Mesendoderm (in vitro differentiated cells): ENCODE data around the gene STIM2.
A peak's percentile ranks its signal among the peaks of the same experiment; 100 is the strongest.
"Not testable (repeated sequence)": the region's sequence is repeated elsewhere in the genome, so short reads cannot be mapped to it uniquely, and the experiment has no call there.

ENCODE experiments used
- DNase-seq: peaks from one replicate; pipeline ENCODE4 v3.0.0; 2013
- H2AK5ac ChIP-seq: 2 replicates; pipeline ENCODE4 v1.6.1; 2013; ENCODE audit warnings: low read length, inconsistent platforms
- H2BK120ac ChIP-seq: 2 replicates; pipeline ENCODE4 v1.6.1; 2013; ENCODE audit warnings: low read depth, mild to moderate bottlenecking, low read length, moderate library complexity, mixed read lengths
- H2BK15ac ChIP-seq: replicated peaks from 2 replicates; pipeline ENCODE4 v1.6.1; 2013; ENCODE audit warnings: low read depth, mild to moderate bottlenecking, moderate library complexity
- H2BK5ac ChIP-seq: 2 replicates; pipeline ENCODE4 v1.6.1; 2013; ENCODE audit warnings: low read length, inconsistent platforms
- H3K18ac ChIP-seq: 2 replicates; pipeline ENCODE4 v1.6.1; 2013; ENCODE audit warnings: mild to moderate bottlenecking, low read length, mixed read lengths
- H3K23ac ChIP-seq: one replicate; pipeline ENCODE4 v1.6.1; 2013; ENCODE audit warnings: low read length
- H3K27ac ChIP-seq: 2 replicates; pipeline ENCODE4 v1.5.1; 2013; ENCODE audit warnings: low read depth, mild to moderate bottlenecking, inconsistent platforms, low read length, moderate library complexity
- H3K27me3 ChIP-seq: 2 replicates; pipeline ENCODE4 v1.6.1; 2013; ENCODE audit warnings: low read length, control low read depth, mild to moderate bottlenecking, inconsistent platforms; ENCODE audit not compliant: insufficient read depth, poor library complexity
- H3K36me3 ChIP-seq: 2 replicates; pipeline ENCODE4 v1.6.1; 2013; ENCODE audit warnings: low read length, inconsistent platforms; ENCODE audit not compliant: control insufficient read depth, insufficient read depth
- H3K4ac ChIP-seq: one replicate; pipeline ENCODE4 v1.6.1; 2013; ENCODE audit warnings: low read depth, mild to moderate bottlenecking, low read length, moderate library complexity
- H3K4me1 ChIP-seq: 2 replicates; pipeline ENCODE4 v1.6.1; 2013; ENCODE audit warnings: low read depth, low read length, inconsistent platforms; ENCODE audit not compliant: control insufficient read depth
- H3K4me2 ChIP-seq: 2 replicates; pipeline ENCODE4 v1.6.1; 2013; ENCODE audit warnings: low read length
- H3K4me3 ChIP-seq: 2 replicates; pipeline ENCODE4 v1.5.1; 2013; ENCODE audit warnings: mild to moderate bottlenecking, low read length
- H3K56ac ChIP-seq: one replicate; pipeline ENCODE4 v1.6.1; 2013; ENCODE audit warnings: low read length
- H3K79me1 ChIP-seq: 2 replicates; pipeline ENCODE4 v1.6.1; 2013; ENCODE audit warnings: low read length, inconsistent platforms
- H3K79me2 ChIP-seq: 2 replicates; pipeline ENCODE4 v1.6.1; 2013; ENCODE audit warnings: mild to moderate bottlenecking, low read length; ENCODE audit not compliant: control insufficient read depth, insufficient read depth
- H3K9ac ChIP-seq: 2 replicates; pipeline ENCODE4 v1.6.1; 2013; ENCODE audit warnings: low read length, inconsistent platforms
- H4K5ac ChIP-seq: one replicate; pipeline ENCODE4 v1.6.1; 2013; ENCODE audit warnings: low read length
- H4K8ac ChIP-seq: one replicate; pipeline ENCODE4 v1.6.1; 2013; ENCODE audit warnings: low read depth, mild to moderate bottlenecking, control low read depth, low read length, moderate library complexity
- WGBS: extraction: QIAGEN DNeasy Blood & Tissue Kit; methylation state at CpG from one replicate; pipeline ENCODE4 v1.1.7; 2013; ENCODE audit warnings: low lambda C conversion rate, missing lambda C conversion rate; ENCODE audit not compliant: insufficient coverage; ENCODE audit errors: extremely low coverage; 5-methylcytosine and 5-hydroxymethylcytosine counted together

Gene STIM2

GRCh38 chr4:26975464-26976181, 115.0 kb downstream of the STIM2 start:
- H3K23ac ChIP-seq, H3K27me3 ChIP-seq, H3K4ac ChIP-seq, H4K8ac ChIP-seq, H3K56ac ChIP-seq, H3K18ac ChIP-seq, H2AK5ac ChIP-seq, H3K36me3 ChIP-seq, H2BK5ac ChIP-seq, H3K4me1 ChIP-seq, H2BK120ac ChIP-seq, H3K4me3 ChIP-seq, H3K79me2 ChIP-seq, H2BK15ac ChIP-seq, H3K9ac ChIP-seq, H4K5ac ChIP-seq, H3K4me2 ChIP-seq, H3K27ac ChIP-seq: not testable (repeated sequence)
- DNase-seq, result peak; percentile 16
- H3K79me1 ChIP-seq, result peaks cover 11% of the 10 kb centered on the region
- no CpG with 5 or more reads among the region's 12 CpGs for WGBS

GRCh38 chr4:26978387-26979053, 117.9 kb downstream of the STIM2 start:
- Histone ChIP-seq H3K9ac (no peak overlapping the region), H4K8ac (no peak overlapping the region), H3K18ac (peak overlapping the region; percentile 51), H3K56ac (no peak overlapping the region), H3K23ac (no peak overlapping the region), H3K4me3 (no peak overlapping the region), H3K79me2 (no peaks in the 10 kb centered on the region), H3K4me2 (no peak overlapping the region), H2AK5ac (no peak overlapping the region), H3K36me3 (no peaks in the 10 kb centered on the region), H3K4ac (no peak overlapping the region), H4K5ac (no peak overlapping the region), H3K4me1 (no peaks in the 10 kb centered on the region), H3K79me1 (peaks cover 11% of the 10 kb centered on the region), H3K27ac (no peak overlapping the region), H2BK5ac (no peak overlapping the region), H2BK120ac (no peak overlapping the region), H3K27me3 (no peaks in the 10 kb centered on the region), H2BK15ac (no peak overlapping the region)
- DNase-seq, result no peak
- no CpG with 5 or more reads among the region's 2 CpGs for WGBS

GRCh38 chr4:26984896-26985295, 124.3 kb downstream of the STIM2 start:
- no CpG with 5 or more reads among the region's 3 CpGs for WGBS
- H3K79me1 ChIP-seq, result no peaks in the 10 kb centered on the region
- H2BK120ac ChIP-seq, result no peak overlapping the region
- no peaks in the 10 kb centered on the region for H3K79me2 ChIP-seq
- H3K36me3 ChIP-seq, result no peaks in the 10 kb centered on the region
- H3K9ac ChIP-seq, result no peak overlapping the region
- H3K4me2 ChIP-seq, result no peak overlapping the region
- no peak overlapping the region for H2BK15ac ChIP-seq
- no peak overlapping the region for H2AK5ac ChIP-seq
- no peak overlapping the region for H3K4me3 ChIP-seq
- H2BK5ac ChIP-seq, result no peak overlapping the region
- no peak overlapping the region for H3K4ac ChIP-seq
- no peak overlapping the region for H3K23ac ChIP-seq
- no peak overlapping the region for H3K56ac ChIP-seq
- peaks cover 1% of the 10 kb centered on the region for H3K4me1 ChIP-seq
- H3K27ac ChIP-seq, result no peak overlapping the region
- no peak for DNase-seq
- H4K5ac ChIP-seq, result no peak overlapping the region
- H3K18ac ChIP-seq, result no peak overlapping the region
- no peaks in the 10 kb centered on the region for H3K27me3 ChIP-seq
- H4K8ac ChIP-seq, result no peak overlapping the region

GRCh38 chr4:26985873-26986272, 125.2 kb downstream of the STIM2 start:
- no peak for DNase-seq
- H3K79me1 ChIP-seq, result no peaks in the 10 kb centered on the region
- no CpG with 5 or more reads among the region's 3 CpGs for WGBS

GRCh38 chr4:26987191-26987590, 126.5 kb downstream of the STIM2 start:
- Histone ChIP-seq H4K5ac (no peak overlapping the region), H3K56ac (no peak overlapping the region), H3K27me3 (no peaks in the 10 kb centered on the region), H3K27ac (no peak overlapping the region), H3K9ac (no peak overlapping the region), H2BK15ac (no peak overlapping the region), H3K4me3 (no peak overlapping the region), H3K4ac (no peak overlapping the region), H3K79me1 (no peaks in the 10 kb centered on the region), H3K79me2 (no peaks in the 10 kb centered on the region), H2BK120ac (no peak overlapping the region), H3K4me2 (no peak overlapping the region), H3K18ac (peak overlapping the region; percentile 42), H3K36me3 (no peaks in the 10 kb centered on the region), H2BK5ac (no peak overlapping the region), H4K8ac (no peak overlapping the region), H3K4me1 (peaks cover 1% of the 10 kb centered on the region), H3K23ac (no peak overlapping the region), H2AK5ac (no peak overlapping the region)
- 100% methylated on average over 1 of the region's 3 CpGs for WGBS
- DNase-seq, result peak; percentile 37

More at GRCh38 chr4:26985873-26986272, 125.2 kb downstream of the STIM2 start:
- Histone ChIP-seq H3K4me2 (no peak overlapping the region), H3K56ac (no peak overlapping the region), H3K18ac (no peak overlapping the region), H3K4ac (no peak overlapping the region), H3K4me1 (peaks cover 1% of the 10 kb centered on the region), H4K8ac (no peak overlapping the region), H2BK15ac (no peak overlapping the region), H3K27ac (no peak overlapping the region), H3K4me3 (no peak overlapping the region), H3K9ac (no peak overlapping the region), H2AK5ac (no peak overlapping the region), H4K5ac (no peak overlapping the region), H2BK5ac (no peak overlapping the region), H3K23ac (no peak overlapping the region), H3K27me3 (no peaks in the 10 kb centered on the region), H3K79me2 (no peaks in the 10 kb centered on the region), H2BK120ac (no peak overlapping the region), H3K36me3 (no peaks in the 10 kb centered on the region)
